NCI-H2107 treated with DMSO at 0.1 percent for 48 hours (cell line): Measurements from ENCODE around the gene SLC25A17.
"Not testable (repeated sequence)": the region's sequence is repeated elsewhere in the genome, so short reads cannot be mapped to it uniquely, and the experiment has no call there.

Source experiments
- DNase-seq: peaks from one replicate; lab custom pipeline; 2025; ENCODE audit not compliant: unreplicated experiment; lab: John Stamatoyannopoulos, UW

Gene SLC25A17

DNA sequence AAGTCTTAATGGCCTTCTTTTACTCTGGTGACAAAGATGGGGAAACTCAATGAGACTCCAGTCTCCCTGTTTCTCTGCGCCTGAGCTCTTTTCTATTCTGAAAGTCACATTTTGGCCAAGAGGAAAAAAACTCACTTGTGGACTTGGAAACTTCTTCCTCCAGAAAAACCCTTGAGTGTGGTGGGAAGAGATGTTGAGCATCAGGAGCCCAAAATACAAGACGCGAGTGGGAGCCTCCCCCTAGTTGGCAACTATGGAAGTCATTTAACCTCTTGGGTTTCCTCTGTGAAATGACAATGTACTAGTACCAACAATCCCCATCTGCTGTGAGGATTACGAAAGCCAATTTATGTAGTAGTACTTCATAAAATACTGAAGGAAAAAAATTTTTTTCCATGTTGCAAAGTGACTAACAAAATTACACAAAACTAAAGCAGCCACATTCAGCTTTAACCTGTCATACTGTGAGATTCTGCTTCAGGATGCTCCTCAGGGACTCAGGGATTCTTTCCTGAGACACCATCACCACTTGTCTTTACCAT, 524 bp upstream of the SLC25A17 start:
- DNase-seq = no peak

DNA sequence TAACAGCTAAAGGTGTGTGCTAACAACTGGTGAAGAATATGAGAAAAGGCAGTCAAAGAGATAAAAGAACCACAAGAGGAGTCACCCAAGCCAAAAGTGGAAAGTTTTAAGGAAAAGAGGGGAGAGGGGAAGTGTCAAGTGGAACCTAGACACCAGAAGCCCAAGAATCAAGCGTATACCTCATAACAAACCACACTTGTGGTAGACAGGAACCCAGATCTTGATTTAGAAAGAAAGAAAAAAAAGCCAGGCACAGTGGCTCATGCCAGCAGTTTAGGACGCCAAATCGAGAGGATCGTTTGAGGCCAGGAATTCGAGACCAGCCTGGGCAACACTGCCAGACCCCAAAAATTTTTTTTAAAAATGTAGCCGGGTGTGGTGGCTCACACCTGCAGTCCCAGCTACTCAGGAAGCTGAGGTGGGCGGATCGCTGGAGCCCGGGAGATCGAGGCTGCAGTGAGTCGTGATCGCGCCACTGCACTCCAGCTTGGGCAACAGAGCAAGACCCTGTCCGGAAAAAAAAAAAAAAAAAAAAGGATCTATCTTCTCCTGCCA, 877 bp downstream of the SLC25A17 start:
- DNase-seq = no peak

DNA sequence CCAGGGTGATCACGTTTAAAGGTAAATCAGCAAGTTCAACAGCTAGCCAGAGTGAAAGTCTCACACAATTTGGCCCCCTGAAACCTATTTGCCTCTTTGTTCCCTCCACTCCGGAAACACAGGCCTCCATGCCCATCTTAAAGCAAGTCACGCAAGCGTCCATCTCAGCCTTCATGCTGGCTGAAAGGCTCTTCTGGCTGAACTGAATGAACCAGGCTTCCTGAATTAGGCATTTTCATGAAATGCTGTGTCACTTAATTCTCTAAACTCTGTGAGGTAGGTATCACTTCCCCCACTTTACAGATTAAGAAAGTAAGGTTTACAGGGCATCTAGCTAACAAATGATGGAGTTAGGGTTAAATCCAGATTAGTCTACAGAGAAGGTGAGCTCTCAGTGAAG, 1.4 kb downstream of the SLC25A17 start:
- DNase-seq = no peak

DNA sequence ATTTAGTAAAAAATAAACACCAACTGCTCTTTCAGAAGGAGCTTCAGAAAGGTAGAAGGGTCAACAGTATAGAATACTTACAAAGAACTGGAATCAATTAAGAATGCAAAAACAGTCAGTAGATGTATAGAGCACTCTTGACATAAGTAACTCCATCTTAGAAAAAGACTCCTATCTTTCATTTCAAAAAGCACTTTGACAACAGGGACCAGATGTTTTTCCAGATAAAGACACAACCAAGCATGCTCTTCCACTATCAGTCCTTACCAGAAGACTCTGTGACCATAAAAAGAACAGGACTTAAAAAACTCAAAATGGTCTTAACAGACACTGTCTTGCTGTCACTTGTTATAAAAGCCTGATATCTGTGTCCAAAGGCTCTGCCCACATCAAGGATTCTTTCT, 5.2 kb downstream of the SLC25A17 start:
- DNase-seq = no peak

DNA sequence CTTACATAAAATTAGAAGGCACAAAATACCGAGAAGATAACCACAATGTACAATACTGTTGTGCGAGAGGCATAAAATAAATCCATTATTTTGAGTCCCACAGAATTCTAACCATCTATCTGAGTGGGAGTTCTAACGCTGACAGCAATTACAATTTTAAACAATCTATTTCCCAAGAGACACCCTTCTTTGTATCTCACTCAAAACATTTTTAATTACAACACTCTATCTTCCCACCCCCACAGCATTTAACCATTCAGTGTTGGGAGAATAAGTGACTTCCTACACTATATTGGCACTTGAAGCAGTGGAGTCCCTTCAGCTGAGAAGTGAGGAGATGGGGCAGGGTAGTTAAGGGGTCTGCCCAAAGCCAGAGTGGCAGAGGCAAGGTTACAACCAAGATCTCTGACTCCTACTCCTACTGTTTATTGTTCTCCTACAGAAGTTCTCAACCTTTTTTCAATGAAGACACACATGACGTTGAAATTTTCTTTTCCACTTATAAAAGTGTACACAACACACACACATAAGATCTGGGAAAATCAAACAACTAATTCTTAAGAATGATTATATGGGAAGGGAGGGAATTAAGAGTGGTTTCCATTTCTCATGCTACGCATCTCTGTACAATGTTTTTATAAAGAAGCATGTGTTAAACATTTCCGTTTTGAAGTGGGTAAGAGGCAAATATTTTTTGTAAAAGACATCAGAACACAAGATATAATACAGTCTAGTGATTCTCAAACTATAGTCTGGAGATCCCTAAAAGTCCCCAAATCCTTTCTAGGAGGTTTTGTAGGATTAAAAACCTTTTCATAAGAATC, 10.9 kb downstream of the SLC25A17 start:
- DNase-seq = no peak

DNA sequence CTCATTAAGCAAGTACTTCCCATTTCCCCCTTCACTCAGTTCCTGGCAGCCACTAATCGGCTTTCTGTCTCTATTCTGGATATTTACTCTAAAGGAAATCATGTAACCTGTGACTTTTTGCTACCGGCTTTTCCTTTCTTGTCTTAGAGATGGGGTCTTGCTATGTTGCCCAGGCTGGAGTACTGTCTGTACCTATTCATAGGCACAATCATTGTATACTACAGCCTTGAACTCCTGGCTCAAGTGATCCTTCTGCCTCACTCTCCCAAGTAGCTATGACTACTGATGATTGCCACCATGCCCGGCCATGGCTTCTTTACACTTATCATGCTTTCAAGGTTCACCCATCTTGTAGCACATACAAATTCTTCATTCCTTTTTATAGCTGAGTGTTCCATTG, 12.4 kb downstream of the SLC25A17 start:
- no peak for DNase-seq

DNA sequence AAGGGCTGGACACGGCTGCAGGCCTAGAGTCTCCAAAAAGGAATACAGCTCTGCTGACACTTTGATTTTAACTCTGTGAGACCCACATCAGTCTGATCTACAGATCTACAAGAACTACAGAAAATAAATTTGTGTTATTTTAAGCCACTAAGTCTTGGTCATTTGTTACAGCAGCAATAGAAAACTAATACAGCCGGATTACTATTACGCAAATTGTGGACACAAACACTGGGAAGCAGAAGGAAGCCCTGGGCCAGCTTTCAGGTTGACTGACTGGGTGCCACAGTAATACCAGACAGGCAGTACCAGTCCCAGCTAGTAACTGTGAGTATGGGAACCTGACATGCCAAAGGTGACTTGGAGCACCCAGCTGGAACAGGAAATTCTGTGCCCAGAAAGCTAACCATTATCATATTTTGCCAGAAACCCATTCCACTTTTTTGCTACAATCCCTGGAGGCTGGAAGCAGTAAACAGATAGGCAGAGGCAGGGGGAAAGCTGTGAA, 13.4 kb downstream of the SLC25A17 start:
- no peak for DNase-seq

DNA sequence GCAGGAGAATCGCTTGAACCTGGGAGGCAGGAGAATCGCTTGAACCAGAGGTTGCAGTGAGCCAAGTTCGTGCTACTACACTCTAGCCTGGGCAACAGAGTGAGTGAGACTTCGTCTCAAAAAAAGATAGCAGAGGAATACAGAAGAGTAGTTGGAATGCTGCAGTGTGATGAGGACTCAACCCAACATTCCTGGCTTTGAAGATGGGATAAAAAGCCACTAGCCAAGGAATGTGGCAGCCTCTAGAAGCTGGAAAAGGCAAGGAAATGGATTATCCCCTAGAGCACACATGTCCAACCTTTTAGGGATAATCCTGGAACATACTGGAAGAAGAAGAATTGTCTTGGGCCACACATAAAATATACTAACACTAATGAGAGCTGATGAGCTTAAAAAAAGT, 13.9 kb downstream of the SLC25A17 start:
- no peak for DNase-seq

DNA sequence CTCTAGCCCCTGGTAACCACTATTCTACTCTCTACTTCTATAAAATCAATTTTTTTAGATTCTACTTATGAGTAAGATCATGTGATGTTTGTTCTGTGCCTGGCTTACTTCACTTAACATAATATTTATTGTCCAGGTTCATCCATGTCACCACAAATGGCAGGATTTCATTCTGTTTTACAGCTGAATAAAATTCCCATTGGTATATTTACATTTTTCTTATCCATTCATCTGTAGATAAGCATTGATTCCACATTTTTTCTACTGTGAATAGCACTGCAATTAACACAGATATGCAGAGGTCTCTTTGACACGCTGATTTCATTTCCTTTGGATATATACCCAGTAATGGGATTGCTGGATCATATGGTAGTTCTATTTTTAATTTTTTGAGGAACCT, 15.8 kb downstream of the SLC25A17 start:
- no peak for DNase-seq

DNA sequence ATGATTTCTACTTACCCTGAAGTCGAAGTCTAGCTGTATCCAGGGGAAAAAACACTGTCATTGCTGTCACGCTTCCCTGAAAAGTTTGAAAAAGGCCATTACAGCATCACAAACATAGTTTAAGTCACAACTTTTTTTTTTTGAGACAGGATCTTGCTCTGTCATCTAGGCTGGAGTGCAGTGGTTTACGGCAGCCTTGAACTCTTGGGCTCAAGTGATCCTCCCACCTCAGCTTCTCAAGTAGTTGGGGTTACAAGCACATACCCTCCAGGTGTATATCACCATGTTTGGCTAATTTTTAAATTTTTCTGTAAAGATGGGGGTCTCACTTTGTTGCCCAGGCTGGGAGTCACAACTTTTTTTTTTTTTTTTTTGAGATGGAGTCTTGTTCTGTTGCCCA, 20.1 kb downstream of the SLC25A17 start:
- DNase-seq = no peak

DNA sequence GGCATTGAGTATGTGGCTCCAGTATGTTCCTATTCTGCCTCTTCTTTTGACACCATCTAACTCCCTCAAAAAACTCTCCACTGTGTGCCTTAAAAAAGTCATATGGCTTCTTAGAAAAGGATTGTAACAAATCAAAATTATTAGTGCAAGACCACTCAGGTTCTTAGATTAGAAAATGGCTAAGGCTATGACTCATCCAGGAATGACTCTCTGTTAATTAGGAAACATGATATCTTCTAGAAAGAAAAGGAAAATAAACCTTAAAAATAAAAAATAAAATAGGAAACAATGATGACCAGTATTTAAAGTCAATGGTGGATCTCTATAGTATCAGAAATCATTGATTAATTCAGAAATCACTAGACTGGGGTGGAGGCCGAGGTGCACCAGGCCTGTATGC, 21.7 kb downstream of the SLC25A17 start:
- no peak for DNase-seq

DNA sequence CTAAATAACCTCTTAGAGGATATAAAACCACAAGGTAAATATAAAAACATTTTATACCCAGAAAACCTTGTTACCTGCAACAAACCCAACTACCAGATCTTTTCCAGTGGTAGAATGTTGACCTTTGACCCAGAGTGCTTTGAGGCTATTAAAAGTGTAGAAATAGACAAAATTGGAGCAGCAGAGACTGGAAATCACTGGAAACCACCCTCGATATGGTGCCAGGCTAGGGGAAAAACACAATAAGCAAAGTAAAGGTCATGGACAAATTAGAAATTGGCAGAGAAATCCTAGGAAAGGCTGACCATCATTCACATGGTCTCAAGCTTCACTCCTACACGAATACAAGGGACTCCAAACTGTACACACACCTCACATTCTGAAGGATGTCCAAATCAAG, 26.7 kb downstream of the SLC25A17 start:
- DNase-seq = no peak

DNA sequence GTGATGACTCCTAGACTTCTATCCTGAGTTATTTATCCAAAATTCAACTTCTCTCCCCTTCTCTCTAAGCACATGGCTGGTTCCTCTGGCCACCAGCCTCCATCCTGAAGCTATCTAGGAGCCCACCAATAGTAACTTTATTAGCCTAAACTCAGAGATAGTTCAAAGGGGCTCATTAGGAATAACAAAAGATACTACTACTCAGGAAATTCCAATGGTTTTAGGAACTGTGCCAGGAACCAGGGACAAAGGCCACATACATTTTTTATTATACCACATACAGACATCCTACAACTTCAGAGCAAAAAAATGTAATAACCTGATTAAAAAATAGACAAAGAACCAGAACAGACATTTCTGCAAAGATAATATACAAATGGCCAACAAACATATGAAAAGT, 27.9 kb downstream of the SLC25A17 start:
- DNase-seq = no peak

DNA sequence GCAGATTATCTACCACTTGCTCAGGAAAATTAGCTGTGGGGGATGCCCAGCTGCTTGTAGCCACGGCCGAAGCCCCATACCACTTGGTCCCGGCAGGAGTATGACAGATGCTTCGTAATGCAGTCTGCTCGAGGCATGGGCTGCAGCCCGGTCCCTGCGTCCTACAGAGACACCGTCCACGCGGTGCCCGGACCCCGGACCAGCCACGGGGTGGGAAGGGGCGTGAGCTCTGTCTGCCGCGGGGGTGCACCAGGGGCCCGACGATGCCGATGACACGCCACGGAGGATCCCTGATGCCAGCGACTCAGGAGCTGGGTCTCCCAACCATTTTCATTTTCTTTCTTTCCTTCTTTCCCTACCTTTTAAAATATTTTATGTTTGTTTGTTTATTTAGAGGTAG, 30.0 kb downstream of the SLC25A17 start:
- DNase-seq = no peak

DNA sequence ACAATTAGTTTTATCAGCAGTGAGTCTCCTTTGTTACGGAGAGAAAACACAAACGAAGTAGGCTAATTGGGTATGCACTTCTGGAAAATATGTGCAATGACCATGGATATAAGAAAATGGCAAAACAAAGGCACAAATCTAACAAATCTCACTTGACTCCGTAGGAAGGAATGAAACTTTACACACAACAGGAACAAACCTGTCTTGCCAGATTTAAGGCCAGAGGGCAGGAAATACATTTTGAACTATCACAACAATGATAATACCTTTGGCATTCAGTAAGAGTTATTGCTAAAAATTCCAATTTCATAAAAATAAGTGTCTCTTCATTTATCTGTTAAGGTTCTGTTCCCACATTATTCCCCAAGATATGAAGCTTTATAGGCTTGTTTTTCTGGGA, 36.6 kb downstream of the SLC25A17 start:
- DNase-seq = no peak

DNA sequence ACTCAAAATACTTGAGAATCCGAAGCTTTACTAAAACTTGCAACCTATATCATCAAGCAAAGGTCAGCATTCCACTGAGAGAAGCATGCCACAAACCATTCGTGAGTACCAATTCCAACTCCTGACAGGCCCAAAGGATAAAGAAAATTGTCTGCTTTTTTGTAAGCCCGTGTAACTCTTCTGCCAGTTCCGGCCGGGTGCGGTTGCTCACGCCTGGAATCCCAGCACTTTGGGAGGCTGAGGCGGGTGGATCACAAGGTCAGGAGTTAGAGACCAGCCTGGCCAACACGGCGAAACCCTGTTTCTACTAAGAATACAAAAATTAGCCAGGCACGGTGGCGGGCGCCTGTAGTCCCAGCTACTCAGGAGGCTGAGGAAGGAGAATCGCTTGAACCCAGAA, 37.4 kb downstream of the SLC25A17 start:
- DNase-seq = not testable (repeated sequence)

DNA sequence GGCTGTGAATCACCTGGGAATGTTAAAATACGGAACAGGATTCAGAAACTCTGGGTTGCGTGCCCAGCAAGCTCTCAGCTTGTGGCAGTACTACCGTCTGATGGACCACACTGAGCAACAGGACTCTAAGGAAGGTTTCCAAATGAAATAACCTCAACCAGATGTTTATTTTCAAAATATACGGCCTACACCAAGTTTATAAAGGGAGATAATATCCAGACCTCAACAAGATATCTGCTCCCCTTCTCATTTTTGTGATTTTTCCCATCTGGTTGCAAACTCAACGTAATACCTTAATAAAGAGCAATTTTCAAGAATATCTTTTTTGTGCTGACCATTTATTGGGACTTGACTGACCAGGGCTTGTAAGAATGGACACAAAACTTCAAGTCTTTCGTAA, 49.4 kb downstream of the SLC25A17 start:
- DNase-seq = no peak

DNA sequence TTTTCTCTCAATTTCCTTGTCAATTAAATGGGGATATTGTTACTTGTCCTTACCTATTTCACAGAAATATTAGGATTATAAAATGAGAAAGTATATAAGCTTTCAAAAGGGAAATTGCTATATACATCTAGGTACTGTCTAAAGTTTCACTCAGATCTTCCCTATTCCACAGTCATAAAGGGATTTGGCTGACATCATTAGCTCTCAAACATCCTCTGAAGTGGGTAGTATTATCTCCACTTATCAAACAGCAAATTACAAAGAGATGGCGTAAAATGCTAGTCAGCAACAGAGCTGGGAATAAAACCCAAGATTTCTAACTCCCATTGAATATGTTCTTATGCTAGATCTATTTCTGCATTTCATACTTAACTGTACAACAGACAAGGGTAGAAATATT, 50.9 kb downstream of the SLC25A17 start:
- no peak for DNase-seq

DNA sequence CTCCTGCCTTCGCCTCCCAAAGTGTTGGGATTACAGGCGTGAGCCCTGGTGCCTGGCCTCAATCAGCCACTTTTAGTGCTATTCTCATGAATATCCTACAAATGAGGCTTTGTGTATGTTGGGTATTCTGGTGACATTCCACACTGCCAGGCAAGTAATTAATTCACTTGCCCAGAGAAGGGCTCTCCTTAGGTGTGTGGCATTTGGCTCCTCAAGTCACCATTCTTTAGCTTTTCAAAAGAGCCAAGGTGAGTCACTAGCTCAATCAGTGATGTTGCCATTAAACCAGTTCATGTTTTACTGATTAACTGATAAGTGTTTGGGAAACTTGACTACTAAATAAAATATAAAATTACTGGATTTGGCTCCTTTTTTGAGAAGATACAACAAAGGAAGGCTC, 52.2 kb downstream of the SLC25A17 start:
- DNase-seq = no peak

DNA sequence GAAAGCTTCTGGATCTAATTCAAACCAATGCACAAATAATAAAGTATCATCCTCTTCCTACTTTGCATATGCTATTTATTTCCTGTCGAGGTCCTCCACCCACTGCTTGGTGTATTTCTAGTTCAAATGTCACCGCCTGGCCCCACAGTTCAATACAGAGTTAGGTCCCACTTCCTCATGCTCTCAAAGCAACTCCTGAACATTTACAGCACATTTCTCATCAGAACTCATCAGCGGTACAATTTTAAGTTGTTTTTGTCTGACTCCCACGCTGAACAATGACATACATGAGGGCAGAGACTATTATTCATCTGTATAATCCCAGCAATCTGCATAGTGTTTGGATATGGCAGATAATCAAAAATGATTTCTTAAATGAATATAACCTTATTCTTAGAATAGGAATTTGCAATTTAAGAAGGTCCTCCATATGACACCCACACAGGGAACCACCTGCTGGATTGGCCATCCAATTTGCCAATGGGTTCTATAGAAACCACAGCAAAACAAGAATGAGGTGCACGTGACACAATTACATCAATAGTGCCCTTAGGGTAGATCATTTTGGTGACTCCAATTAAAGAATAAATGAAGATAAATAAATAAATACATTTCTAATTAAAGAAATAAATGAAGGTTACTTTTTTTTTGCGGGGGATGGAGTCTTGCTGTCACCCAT, 54.2 kb downstream of the SLC25A17 start:
- no peak for DNase-seq

DNA sequence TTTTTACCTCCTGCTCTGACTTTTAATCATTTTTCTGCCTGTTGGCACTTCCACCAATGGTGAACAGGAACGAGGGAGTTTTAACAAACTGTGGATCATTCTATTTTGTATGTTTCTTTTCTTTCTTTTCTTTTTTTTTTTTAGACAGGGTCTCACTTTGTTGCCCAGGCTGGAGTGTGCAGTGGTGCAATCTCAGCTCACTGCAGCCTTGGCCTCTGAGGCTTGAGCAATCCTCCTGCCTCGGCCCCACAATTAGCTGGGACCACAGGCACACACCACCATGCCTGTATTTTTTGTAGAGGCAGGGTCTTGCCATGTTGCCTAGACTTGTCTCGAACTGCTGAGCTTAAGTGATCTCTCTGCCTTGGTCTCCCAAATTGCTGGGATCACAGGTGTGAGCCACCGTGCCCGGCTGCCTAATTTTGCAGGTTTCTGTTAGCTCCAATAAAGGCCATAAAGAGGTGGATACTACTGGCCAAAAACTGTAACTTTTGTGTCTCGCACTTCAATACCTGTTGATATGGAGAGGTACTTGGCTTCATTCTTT, 59.8 kb downstream of the SLC25A17 start:
- no peak for DNase-seq

DNA sequence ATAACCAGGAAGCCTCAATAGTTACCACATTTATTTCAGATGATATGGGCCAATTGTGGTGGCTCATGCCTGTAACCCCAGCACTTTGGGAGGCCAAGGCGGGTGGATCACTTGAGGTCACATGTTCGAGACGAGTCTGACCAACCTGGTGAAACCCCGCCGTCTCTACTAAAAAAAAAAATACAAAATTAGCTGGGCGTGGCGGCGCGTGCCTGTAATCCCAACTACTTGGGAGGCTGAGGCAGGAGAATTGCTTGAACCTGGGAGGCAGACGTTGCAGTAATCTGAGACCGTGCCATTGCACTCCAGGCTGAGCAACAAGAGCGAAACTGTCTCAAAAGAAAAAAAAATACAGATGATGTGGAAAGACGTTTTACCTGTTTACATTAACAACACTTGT, 60.3 kb downstream of the SLC25A17 start:
- not testable (repeated sequence) for DNase-seq
